ENCODE measurements around the gene RASSF7. TPM values are rescaled to one million over a fixed set of nuclear protein-coding genes. Genes with fewer than 3 reads are reported as not detected.

RASSF7 gene
- total and polyA plus RNA-seq, 10 of the 15 experiments (the other 5 are each of a cell fraction or from before 2014, with no cell fraction given), result 0.39 to 29.7 (median 13.2) TPM

- POLR2A ChIA-PET, result no interaction called here
- no peaks in the 10 kb centered on the region; a peak in 1 of 4 replicates for H3K27me3 ChIP-seq (replicated peaks in 1 of 2; ENCODE audit: control insufficient read depth in 2 of 2, insufficient read depth in 2 of 2, low read length in 1 of 2)
- DNase-seq (ENCODE audit: low read depth, low spot score) (no peak), FAIRE-seq (no peak), ATAC-seq (no peak)
- 71% methylated on average over 3 of the region's 5 CpGs for WGBS (ENCODE audit: insufficient coverage, insufficient replicate concordance, low lambda C conversion rate, missing lambda C conversion rate)
- CTCF ChIA-PET, result no interaction called here
- no peak overlapping the region for H2AFZ ChIP-seq (ENCODE audit: control insufficient read depth, low read depth, low read length)
- intact Hi-C loops (cut with micrococcal nuclease; ENCODE audit: unreplicated experiment), result no loop called here
- H4K20me1 ChIP-seq (ENCODE audit: control insufficient read depth, insufficient read depth), result no peaks in the 10 kb centered on the region
- TF ChIP-seq CHD1 (IDR thresholded peaks at IDR 0.05; ENCODE audit: low read depth, low read length), result no peak
- TF ChIP-seq ZNF217 (IDR thresholded peaks at IDR 0.05), result no peak
- TF ChIP-seq SIX5 (IDR thresholded peaks at IDR 0.05; ENCODE audit: low read depth, low read length, severe bottlenecking), result no peak
- TF ChIP-seq DPF2 (IDR thresholded peaks at IDR 0.05), result no peak
- TF ChIP-seq SP1 (IDR thresholded peaks at IDR 0.05; ENCODE audit: low read depth, low read length), result no peak
- no peak for TF ChIP-seq EP300 (IDR thresholded peaks at IDR 0.05; ENCODE audit: borderline replicate concordance in 1 of 2, control insufficient read depth in 1 of 2, low read depth in 2 of 2, low read length in 2 of 2)
- no peak for TF ChIP-seq SREBF1 (IDR thresholded peaks at IDR 0.05; ENCODE audit: low read length)
- no peak for TF ChIP-seq KDM1A (IDR thresholded peaks at IDR 0.05; ENCODE audit: borderline replicate concordance)
- no peak for TF ChIP-seq ETV6 (conservative IDR thresholded peaks at IDR 0.05 in 1 of 2, IDR thresholded peaks at IDR 0.05 in 1 of 2; ENCODE audit: borderline replicate concordance in 1 of 2, low read depth in 1 of 2)
- TF ChIP-seq ELK1 (IDR thresholded peaks at IDR 0.05; ENCODE audit: low read depth, low read length), result no peak
- TF ChIP-seq YY1 (IDR thresholded peaks at IDR 0.05; ENCODE audit: low read depth, low read length), result no peak
- TF ChIP-seq HDAC6 (IDR thresholded peaks at IDR 0.05; ENCODE audit: unreplicated experiment), result no peak
- no peak for TF ChIP-seq JUNB (IDR thresholded peaks at IDR 0.05)
- H3K9me3 ChIP-seq (replicated peaks; ENCODE audit: control insufficient read depth, insufficient read depth, low read length), result no peaks in the 10 kb centered on the region
- in situ Hi-C loops (cut with MboI), result no loop called here
- SMC1A ChIA-PET (ENCODE audit: uncharacterized antibody, unreplicated experiment), result no interaction called here
- H3K9ac ChIP-seq (ENCODE audit: control insufficient read depth, insufficient read depth, low read length), result no peak overlapping the region
- H3K4me1 ChIP-seq (ENCODE audit: control insufficient read depth, insufficient read depth, low read length), result no peaks in the 10 kb centered on the region
- no peak overlapping the region for H3K27ac ChIP-seq (ENCODE audit: control insufficient read depth, insufficient read depth)
- no TSS peak for BruUV-seq (replicated peaks)
- RAD21 ChIA-PET (ENCODE audit: unreplicated experiment), result no interaction called here
- H3K36me3 ChIP-seq (ENCODE audit: control insufficient read depth in 2 of 2, insufficient read depth in 2 of 2, low read length in 1 of 2), result no peaks in the 10 kb centered on the region
- H3K4me2 ChIP-seq (ENCODE audit: control insufficient read depth, insufficient read depth), result no peak overlapping the region
- H3K79me2 ChIP-seq (ENCODE audit: control insufficient read depth, insufficient read depth, low read length), result no peaks in the 10 kb centered on the region
- no peak overlapping the region for H3K4me3 ChIP-seq
Measured at GRCh38 chr11:550746-551085, 10.1 kb upstream of the RASSF7 start.

All from GM12878 (cell line).